Caco-2 (cell line): ENCODE measurements around the gene VPS13D. TPM values are rescaled to one million over a fixed set of nuclear protein-coding genes. Genes with fewer than 3 reads are reported as not detected.
"Not testable (repeated sequence)": the region's sequence is repeated elsewhere in the genome, so short reads cannot be mapped to it uniquely, and the experiment has no call there.

Experiments
- BruUV-seq: library from RNA; stranded (reverse); fragments of 400-500 nt; replicated peaks from 2 replicates; lab custom pipeline; 2021; lab: Mats Ljungman, UMichigan
- CTCF ChIA-PET: fragments of 300-600 bp; sonication (Branson Sonifier 250); formaldehyde crosslinking; loops from one replicate; lab custom pipeline; 2022; ENCODE audit warnings: antibody characterized with exemption; lab: Charles Lee
- POLR2A ChIA-PET: fragments of 300-600 bp; sonication (Branson Sonifier 250); formaldehyde crosslinking; loops from one replicate; lab custom pipeline; 2022; ENCODE audit warnings: antibody characterized with exemption; lab: Charles Lee
- DNase-seq, 2 experiments: peaks; one replicate each; pipeline versions ENCODE4 v3.0.0 to v3.0.0-alpha.2; 2020 to 2022
- H3K27me3 ChIP-seq: replicated peaks from 2 replicates; pipeline ENCODE4 v1.6.0; 2011; ENCODE audit warnings: low read length; ENCODE audit not compliant: control insufficient read depth, insufficient read depth
- H3K36me3 ChIP-seq: 2 replicates; pipeline ENCODE4 v1.5.1; 2011; ENCODE audit warnings: low read length; ENCODE audit not compliant: control insufficient read depth, insufficient read depth
- H3K4me1 ChIP-seq: fragments of 250-450 bp; sonication (Bioruptor Pico); 2 replicates; pipeline ENCODE4 v1.5.1; 2020; ENCODE audit warnings: mild to moderate bottlenecking
- H3K4me3 ChIP-seq: 2 replicates; pipeline ENCODE4 v1.5.1; 2011; ENCODE audit warnings: low read depth, mild to moderate bottlenecking, control low read depth, low read length
- H3K9me3 ChIP-seq: fragments of 250-450 bp; sonication (Bioruptor Pico); 2 replicates; pipeline ENCODE4 v1.5.1; 2020; ENCODE audit warnings: mild to moderate bottlenecking, moderate library complexity
- H3K27ac Mint-ChIP-seq: one replicate; pipeline ENCODE4 v1.8.0; 2022; ENCODE audit warnings: mixed read lengths; ENCODE audit not compliant: unreplicated experiment
- H3K27me3 Mint-ChIP-seq: one replicate; pipeline ENCODE4 v1.8.0; 2022; ENCODE audit warnings: mixed read lengths; ENCODE audit not compliant: insufficient read depth, unreplicated experiment
- H3K36me3 Mint-ChIP-seq: one replicate; pipeline ENCODE4 v1.8.0; 2022; ENCODE audit warnings: mild to moderate bottlenecking, mixed read lengths; ENCODE audit not compliant: insufficient read depth, unreplicated experiment
- H3K4me1 Mint-ChIP-seq: one replicate; pipeline ENCODE4 v1.8.0; 2022; ENCODE audit warnings: low read depth, mixed read lengths; ENCODE audit not compliant: unreplicated experiment
- H3K4me3 Mint-ChIP-seq: one replicate; pipeline ENCODE4 v1.8.0; 2022; ENCODE audit warnings: mild to moderate bottlenecking, moderate library complexity, mixed read lengths; ENCODE audit not compliant: unreplicated experiment
- H3K9me3 Mint-ChIP-seq: one replicate; pipeline ENCODE4 v1.8.0; 2022; ENCODE audit warnings: mixed read lengths; ENCODE audit not compliant: unreplicated experiment
- intact Hi-C: fragments of 100-400 bp; cut with micrococcal nuclease; formaldehyde crosslinking; loops from one replicate; pipeline ENCODE4 v1.10.0; 2022; ENCODE audit not compliant: unreplicated experiment
- total RNA-seq: library from RNA; stranded (reverse); gene quantifications from 2 replicates; pipeline ENCODE4 v1.2.3, GENCODE V29; 2022
- TF ChIP-seq, protein P1 (sequence below), 2 experiments: fragments of 200-600 bp in 1 of 2; IDR thresholded peaks; 1 replicate in 1 of 2; 2 replicates in 1 of 2; pipeline versions ENCODE4 v1.5.1 to v1.8.0; 2011 to 2022; ENCODE audit warnings: antibody characterized with exemption in 1 of 2, control low read depth in 1 of 2, inconsistent platforms in 1 of 2, low read depth in 1 of 2, low read length in 1 of 2, mild to moderate bottlenecking in 1 of 2, moderate library complexity in 1 of 2; ENCODE audit not compliant: insufficient read depth in 1 of 2, severe bottlenecking in 1 of 2, unreplicated experiment in 1 of 2

VPS13D gene
- total RNA-seq, 1 experiment from 2014 or later = 25.6 TPM

DNA sequence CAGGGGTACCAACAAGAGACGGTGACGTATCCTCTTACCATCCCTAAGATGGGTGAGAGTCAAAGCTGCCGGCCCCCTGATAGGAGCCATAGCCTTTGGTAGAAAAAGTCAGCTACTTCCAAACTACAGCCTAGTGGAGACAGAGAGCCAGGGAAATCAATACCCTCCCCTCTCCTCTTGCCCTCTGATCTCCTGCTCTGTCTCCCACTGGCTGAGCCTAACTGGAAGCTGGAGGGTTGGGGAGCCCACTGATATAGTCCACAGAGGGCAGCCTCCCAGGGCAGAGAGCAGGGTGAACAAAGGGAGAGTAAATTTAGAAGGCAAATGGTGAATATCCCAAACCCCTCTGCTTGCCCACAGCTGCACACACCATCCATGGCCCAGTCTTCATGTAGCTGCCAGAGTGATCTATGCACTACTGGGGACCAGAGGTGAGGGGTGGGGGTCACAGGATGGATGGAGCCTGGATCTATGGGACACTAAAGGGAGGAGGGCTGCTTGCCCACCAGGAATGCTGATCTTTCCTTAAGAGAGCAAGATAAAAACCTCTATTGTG lies 308.2 kb downstream of the VPS13D start:
- Histone ChIP-seq H3K36me3 (no peaks in the 10 kb centered on the region), H3K4me1 (no peaks in the 10 kb centered on the region), H3K9me3 (peaks cover 7% of the 10 kb centered on the region; the same call in 1 of the 2 replicates), H3K27me3 (no peaks in the 10 kb centered on the region), H3K4me3 (no peak overlapping the region)
- Mint-ChIP-seq H3K36me3 (no peaks in the 10 kb centered on the region), H3K4me3 (no peak overlapping the region), H3K9me3 (peaks cover 24% of the 10 kb centered on the region), H3K4me1 (no peaks in the 10 kb centered on the region), H3K27me3 (no peaks in the 10 kb centered on the region), H3K27ac (no peak overlapping the region)
- ChIA-PET CTCF (no interaction called here), POLR2A (no interaction called here)
- DNase-seq = no peak
- BruUV-seq = no TSS peak
- TF ChIP-seq, protein P1, sequence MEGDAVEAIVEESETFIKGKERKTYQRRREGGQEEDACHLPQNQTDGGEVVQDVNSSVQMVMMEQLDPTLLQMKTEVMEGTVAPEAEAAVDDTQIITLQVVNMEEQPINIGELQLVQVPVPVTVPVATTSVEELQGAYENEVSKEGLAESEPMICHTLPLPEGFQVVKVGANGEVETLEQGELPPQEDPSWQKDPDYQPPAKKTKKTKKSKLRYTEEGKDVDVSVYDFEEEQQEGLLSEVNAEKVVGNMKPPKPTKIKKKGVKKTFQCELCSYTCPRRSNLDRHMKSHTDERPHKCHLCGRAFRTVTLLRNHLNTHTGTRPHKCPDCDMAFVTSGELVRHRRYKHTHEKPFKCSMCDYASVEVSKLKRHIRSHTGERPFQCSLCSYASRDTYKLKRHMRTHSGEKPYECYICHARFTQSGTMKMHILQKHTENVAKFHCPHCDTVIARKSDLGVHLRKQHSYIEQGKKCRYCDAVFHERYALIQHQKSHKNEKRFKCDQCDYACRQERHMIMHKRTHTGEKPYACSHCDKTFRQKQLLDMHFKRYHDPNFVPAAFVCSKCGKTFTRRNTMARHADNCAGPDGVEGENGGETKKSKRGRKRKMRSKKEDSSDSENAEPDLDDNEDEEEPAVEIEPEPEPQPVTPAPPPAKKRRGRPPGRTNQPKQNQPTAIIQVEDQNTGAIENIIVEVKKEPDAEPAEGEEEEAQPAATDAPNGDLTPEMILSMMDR (IDR thresholded peaks at IDR 0.05; ENCODE audit: insufficient read depth in 1 of 2, low read depth in 1 of 2, low read length in 1 of 2, severe bottlenecking in 1 of 2, unreplicated experiment in 1 of 2) = no peak
- intact Hi-C loops = no loop called here

DNA sequence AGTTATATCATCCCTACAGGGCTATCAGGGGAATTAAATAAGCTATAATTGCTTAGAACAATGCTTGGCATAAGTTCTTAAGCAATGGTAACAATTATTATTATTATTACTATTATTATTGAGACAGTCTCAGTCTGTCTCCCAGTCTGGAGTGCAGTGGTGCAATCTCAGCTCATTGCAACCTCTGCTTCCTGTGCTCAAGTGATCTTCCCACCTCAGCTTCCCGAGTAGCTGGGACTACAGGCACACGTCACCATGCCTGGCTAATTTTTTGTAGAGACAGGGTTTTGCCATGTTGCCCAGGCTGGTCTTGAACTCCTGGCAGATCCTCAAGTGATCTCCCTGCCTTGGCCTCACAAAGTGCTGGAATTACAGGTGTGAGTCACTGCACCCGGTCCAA lies 308.7 kb downstream of the VPS13D start:
- peaks cover 24% of the 10 kb centered on the region for H3K9me3 Mint-ChIP-seq
- BruUV-seq, POLR2A ChIA-PET, H3K36me3 Mint-ChIP-seq, H3K4me1 ChIP-seq, H3K4me3 ChIP-seq, H3K36me3 ChIP-seq, H3K4me3 Mint-ChIP-seq, H3K4me1 Mint-ChIP-seq, CTCF ChIA-PET, H3K9me3 ChIP-seq, intact Hi-C loops, H3K27me3 ChIP-seq, H3K27ac Mint-ChIP-seq, DNase-seq, H3K27me3 Mint-ChIP-seq: not testable (repeated sequence)

DNA sequence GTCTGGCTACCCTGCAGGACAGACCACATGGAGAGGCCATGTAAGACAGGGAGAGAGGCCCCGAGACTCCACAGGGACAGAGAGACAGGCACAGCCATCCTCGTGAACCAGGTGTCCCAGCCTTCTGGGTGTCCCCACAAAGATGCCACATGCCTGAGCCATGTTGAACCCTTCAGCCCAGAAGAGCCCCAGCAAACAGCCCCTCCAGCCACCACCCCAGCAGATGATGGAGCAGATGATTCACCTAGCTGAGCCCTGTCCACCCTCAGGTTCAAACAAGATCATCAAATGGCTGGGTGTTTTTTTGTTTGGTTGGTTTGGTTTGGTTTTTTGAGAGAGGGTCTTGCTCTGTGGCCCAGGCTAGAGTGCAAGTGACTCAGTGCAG lies 309.5 kb downstream of the VPS13D start:
- no peaks in the 10 kb centered on the region for H3K27me3 Mint-ChIP-seq
- ChIA-PET CTCF (no interaction called here), POLR2A (no interaction called here)

More for the DNA sequence above, 309.5 kb downstream of the VPS13D start:
- Mint-ChIP-seq H3K4me3 (no peak overlapping the region), H3K9me3 (peaks cover 24% of the 10 kb centered on the region), H3K4me1 (no peaks in the 10 kb centered on the region), H3K36me3 (no peaks in the 10 kb centered on the region), H3K27ac (no peak overlapping the region)
- TF ChIP-seq, protein P1 (IDR thresholded peaks at IDR 0.05; ENCODE audit: insufficient read depth in 1 of 2, low read depth in 1 of 2, low read length in 1 of 2, severe bottlenecking in 1 of 2, unreplicated experiment in 1 of 2) = no peak
- Histone ChIP-seq H3K36me3 (no peaks in the 10 kb centered on the region), H3K9me3 (peaks cover 7% of the 10 kb centered on the region; the same call in 1 of the 2 replicates), H3K27me3 (no peaks in the 10 kb centered on the region), H3K4me3 (no peak overlapping the region), H3K4me1 (no peaks in the 10 kb centered on the region)
- no TSS peak for BruUV-seq
- no peak for DNase-seq
- intact Hi-C loops = no loop called here
